DMS53 (cell line): ENCODE results near the gene RELB.
A peak's percentile ranks its signal among the peaks of the same experiment; 100 is the strongest.

ENCODE experiments used
- DNase-seq: peaks from one replicate; lab custom pipeline; 2025; lab: John Stamatoyannopoulos, UW

RELB gene

DNA sequence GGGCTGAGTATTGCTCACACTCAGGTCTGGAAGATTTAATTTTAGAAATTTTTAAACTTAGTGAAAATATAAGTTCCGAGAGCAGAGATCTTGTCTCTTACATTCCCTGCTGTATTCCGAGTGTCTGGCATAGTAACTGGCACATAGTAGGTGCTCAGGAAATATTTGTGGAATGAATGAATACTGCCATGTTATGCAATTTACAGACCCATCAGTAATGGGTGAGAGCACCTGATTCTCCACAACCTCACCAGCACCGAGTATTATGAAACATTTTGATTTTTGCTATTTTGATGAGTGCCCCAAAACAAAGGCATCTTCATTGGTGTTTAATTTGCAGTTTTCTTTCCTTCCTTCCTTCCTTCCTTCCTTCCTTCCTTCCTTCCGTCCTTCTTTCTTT lies 21.8 kb downstream of the RELB start:
- DNase-seq = no peak

DNA sequence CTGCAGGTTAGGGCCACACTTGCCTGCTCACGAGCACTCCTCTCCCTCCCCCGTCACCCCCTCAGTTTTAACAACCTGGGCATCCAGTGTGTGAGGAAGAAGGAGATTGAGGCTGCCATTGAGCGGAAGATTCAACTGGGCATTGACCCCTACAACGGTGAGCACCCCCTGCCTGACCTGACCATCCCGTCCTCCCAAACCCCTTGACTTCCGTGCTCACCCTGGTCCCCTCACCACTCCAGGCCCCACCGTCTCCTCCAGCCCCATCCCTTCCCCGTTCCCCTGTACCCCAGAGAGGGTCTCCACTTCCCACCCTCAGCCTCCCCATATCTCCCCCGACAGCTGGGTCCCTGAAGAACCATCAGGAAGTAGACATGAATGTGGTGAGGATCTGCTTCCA lies 24.0 kb downstream of the RELB start:
- DNase-seq = no peak

DNA sequence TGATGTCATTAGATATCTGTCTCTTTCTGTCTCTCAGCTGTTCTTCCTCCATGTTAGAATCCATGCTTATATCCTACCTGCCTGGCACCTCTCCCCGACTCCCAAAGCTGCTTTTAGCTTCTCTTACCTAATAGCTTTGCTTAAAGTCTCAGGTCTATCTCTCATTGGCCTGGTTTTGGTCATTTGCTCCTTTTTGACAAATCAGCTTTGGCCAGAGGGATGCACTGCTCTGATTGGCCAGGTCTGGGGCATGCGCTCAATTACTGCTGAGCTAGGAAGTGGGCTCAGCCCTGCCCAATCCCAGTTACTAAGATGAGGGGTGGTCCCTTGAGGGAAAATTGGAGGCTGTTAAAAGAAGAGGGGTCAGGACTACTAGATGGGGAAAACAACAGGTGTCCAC lies 26.1 kb downstream of the RELB start:
- no peak for DNase-seq

DNA sequence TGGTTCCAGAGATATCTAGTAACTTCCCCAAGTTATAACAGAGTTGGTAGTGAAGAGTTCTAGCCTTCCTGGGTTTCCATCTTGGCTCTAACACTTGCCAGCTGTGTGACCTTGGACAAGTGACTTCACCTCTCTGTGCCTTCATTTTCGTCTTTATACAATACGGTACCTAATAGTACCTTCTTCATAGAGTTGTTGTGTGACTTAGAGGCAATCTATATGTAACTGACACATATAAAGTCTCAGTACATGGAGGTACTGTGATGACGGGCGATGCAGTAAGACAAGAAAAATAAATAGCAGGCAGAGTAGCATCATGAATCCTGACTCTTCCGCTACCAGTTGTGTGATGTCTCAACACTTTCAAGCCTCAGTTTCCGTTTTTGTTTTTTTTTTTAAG lies 29.6 kb downstream of the RELB start:
- no peak for DNase-seq

DNA sequence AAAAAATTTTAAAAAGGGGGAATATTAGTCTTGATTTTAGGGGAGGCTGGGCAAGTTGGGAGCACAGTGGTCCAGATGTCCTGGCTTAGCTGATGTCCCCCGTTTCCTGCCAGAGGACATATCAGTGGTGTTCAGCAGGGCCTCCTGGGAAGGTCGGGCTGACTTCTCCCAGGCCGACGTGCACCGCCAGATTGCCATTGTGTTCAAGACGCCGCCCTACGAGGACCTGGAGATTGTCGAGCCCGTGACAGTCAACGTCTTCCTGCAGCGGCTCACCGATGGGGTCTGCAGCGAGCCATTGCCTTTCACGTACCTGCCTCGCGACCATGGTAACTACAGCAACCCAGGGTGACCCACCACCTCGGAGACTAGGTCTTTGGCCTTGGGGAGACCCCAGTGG lies 31.2 kb downstream of the RELB start:
- no peak for DNase-seq

DNA sequence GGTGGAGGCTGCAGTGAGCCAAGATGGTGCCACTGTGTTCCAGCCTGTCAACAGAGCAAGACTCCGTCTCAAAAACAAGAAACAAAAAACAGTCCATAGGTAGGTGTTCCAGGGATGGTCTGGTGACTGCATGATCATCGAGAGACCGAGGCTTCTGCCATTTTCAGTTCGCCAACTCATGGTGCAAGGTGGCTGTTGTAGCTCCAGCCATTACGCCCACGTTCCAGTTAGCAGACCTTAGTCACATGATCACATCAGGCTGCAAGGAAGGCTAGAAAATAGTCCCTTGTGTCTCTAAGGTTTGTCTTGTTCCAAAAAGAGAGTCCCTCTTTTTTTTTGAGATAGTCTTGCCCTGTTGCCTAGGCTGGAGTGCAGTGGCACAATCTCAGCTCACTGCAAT lies 34.5 kb downstream of the RELB start:
- DNase-seq = no peak

DNA sequence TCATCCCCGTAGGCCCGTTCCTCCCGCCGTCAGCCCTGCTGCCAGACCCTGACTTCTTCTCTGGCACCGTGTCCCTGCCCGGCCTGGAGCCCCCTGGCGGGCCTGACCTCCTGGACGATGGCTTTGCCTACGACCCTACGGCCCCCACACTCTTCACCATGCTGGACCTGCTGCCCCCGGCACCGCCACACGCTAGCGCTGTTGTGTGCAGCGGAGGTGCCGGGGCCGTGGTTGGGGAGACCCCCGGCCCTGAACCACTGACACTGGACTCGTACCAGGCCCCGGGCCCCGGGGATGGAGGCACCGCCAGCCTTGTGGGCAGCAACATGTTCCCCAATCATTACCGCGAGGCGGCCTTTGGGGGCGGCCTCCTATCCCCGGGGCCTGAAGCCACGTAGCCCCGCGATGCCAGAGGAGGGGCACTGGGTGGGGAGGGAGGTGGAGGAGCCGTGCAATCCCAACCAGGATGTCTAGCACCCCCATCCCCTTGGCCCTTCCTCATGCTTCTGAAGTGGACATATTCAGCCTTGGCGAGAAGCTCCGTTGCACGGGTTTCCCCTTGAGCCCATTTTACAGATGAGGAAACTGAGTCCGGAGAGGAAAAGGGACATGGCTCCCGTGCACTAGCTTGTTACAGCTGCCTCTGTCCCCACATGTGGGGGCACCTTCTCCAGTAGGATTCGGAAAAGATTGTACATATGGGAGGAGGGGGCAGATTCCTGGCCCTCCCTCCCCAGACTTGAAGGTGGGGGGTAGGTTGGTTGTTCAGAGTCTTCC lies 36.3 kb downstream of the RELB start:
- DNase-seq = no peak

DNA sequence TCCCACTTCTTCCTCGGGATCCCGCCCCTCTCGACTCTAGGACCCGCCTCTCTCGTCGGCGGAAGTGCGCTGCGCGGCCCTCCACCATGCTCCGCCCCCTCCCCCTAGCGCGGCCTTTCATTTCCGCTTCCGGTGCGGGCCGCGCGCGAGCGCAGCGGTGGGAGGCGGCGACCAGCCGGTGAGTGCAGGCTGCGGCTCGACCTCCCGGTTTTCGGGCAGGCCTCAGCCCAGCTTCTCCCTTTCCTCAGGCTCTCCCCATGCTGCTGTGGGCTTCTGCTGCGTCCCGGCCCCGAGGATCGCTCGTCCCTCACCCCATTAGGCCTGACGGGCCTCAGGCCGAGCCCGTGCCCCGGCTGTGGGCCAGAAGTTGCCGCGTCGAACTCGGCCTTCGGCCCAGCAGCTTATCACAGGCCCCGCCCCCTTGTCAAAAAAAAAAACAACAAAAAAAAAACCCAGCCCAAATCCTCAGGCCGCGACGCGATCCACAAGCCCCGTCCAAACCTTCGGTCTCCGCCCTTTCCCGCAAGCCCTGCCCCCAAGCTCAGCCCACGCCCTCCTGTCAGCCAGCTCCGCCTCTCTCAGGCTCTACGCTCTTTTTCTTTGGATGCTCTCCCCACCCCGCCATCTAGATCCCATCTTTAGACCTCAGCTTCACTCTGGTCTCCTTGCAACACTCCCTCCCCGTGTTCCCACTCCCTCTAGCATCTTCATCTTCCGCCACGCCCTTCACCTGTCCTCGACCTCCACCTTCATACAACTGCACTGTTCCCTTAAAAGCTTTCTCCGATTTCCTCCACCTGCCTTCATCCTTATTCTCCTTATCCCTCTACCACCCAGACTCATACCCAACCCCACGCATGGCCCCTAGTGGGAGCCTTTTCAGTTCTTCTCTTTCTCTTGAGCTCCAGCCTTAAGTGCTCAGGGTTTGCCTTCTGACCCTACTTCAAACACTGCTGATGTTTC lies 37.9 kb downstream of the RELB start, which contains the start of gene CLASRP:
CLASRP (plus strand) TSS at position 115 of the 963 bp plus-strand sequence. CDS start 1,168 bp downstream, outside the sequence.
- peak; percentile 94 for DNase-seq

DNA sequence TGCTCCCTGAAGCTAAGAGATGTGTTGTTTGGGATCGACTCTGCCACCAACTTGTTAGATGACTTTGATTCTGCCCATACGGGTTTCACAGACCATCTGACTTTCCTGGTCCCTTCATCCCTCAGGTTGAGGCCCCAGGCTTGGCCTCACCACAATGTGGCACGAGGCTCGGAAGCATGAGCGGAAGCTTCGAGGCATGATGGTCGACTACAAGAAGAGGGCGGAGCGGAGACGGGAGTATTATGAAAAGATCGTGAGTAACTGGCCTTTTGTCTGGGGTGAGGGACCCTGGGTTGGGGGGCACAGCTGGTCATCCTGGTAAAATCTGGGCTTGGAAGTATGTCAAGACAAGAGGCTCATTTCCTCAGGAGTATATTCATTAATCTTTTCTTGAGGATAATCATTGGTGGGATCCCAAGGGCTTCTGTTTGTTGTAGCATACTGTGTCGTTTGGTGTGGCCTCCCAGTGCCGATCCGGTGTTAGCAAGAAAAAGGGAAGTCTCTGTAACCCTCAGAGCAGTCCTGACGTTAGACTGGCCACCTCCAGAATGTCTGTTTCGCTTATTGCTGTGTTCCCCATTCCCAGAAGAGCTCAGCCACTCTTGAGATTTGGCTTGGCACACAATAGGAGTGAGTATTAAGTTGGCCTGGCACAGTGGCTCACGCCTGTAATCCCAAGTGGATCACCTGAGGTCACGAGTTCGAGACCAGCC lies 39.0 kb downstream of the RELB start:
- no peak for DNase-seq

DNA sequence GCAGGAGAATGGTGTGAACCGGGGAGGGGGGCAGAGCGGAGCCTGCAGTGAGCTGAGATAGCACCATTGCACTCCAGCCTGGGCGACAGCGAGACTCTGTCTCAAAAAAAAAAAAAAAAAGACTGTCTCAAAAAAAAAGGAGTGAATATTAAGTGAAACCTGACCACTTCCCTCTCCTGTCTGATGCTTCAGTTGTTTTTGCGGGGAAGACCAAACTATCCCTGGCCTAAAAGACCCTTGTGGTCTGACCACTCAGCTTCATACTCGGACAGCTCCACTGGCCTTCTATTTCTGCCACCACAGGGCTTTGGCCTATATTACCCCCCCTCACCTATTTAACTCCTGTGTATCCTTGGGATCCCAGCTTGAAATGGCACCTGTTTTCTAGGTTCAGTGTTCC lies 39.9 kb downstream of the RELB start:
- no peak for DNase-seq

DNA sequence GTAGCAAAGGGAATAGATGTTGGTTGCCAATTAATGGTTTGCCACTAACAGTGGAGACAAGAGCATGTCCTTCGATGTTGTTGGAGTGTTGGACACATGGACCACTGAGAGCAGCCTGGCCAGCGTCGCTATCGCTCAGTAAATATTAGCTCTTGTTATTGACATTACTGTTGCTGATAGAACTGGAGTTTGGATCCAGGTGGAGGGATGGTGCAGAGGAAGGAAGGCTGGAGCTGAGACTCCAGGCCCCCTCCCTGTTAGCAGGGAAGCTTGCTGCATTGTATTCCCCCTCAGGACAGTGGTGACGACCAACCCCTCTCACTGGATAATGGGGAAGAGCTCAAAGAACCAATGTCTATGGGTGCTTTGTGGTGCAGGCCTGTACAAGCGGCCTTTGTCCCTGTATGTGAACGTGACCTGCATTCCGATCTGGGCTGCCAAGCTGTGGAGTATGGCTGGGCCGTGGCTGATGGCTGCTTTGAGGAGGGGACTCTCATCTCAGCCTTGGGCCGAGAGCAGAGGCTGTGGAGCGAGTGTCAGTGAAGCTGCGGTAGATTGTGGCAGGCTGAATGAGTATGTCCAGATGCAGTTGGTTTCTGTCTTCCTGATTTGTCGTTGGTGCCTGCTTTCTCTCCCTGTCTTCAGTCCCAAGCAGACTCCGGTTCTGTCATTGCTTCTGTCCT lies 44.5 kb downstream of the RELB start:
- peak; percentile 77 for DNase-seq

DNA sequence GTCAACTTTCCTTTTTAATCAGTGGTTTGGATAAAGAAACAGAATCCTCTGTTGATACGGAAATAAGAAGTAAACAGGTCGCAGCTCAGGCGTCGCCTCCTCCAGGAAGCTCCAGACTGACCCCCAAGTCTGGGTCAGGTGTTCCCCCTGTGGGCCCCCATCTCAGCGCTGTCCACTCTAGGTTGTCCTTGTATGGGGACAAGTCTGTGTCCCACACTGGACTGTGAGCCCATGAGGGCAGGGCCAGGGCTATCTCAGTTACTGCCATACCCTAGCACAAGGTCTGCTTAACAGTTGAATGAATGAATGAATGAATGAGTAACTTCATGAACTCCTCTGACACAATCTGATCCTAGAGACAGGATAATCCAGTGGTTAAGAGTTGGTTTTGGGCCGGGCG lies 45.1 kb downstream of the RELB start:
- no peak for DNase-seq

DNA sequence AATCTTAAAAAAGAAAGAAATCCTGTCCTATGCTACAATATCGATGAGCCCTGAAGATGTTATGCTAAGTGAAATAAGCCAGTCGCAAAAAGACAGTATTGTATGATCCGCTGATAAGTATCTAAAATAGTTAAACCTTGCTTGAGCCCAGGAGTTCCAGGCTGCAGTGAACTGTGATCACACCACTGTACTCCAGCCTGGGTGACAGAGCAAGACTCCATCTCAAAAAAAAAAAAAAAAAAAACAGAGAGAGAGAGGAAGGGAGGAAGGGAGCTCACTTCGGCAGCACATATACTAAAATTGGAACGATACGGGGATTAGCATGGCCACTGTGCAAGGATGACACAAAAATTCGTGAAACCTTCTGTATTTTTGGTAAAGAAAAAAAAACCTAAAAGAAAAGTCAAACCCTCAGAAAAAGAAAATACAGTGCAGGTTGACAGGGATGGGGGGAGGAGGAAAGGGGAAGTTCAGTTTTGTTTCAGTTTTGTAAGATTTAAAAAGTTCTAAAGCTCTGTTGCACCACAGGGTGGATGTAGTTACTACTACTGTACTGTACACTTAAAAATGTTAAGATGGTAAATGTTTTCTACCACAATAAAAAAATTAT lies 46.0 kb downstream of the RELB start:
- no peak for DNase-seq

DNA sequence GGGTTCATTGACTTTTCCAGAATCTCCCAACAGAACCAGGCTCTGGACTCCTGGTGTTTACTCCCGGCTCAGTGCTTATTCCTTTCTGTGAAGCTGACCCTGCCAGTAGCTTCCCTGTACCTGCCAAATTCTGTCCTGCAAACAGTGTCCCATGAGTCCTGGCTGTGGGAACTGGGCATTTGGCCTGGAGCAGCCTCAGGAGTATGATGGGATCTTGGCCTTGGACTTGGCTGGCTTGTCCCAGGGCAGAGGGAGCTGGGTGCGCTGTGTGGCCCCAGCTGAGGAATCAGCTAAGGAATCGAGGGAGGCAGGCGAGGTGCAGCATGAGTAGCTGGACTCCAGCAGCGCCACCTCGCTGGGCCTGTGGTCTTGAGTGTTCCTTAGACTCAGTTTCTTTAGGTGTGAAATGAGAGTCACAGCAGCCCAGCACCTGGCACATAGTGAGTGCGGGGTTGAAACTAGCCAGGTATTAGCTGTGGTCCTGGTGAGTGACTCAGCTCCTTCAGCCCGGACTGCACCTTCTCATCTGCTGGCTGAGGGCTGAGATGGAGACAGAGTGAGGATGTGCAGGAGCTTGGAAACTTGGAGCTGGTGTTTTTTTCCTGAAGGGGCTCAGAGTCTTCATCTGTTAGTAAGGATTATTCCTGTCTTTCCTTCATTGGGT lies 47.9 kb downstream of the RELB start:
- no peak for DNase-seq

DNA sequence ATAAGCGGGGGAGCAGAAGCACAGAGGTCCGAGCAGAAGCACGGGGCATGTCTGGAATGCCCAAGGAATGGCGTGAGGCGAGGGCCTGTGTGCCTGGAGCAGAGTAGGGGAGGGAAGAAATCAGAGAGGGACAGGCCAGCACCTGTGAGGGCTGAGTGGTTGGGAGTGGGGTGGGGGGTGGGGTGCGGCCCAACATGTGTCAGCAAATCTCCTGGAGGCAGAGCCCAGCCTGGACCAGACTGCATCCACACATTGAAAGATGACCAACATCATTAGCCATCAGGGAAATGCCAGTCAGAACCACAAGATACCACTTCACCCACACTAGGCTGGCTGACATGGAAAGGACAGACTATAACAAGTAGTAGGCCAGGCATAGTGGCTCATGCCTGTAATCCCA lies 48.8 kb downstream of the RELB start:
- no peak for DNase-seq

DNA sequence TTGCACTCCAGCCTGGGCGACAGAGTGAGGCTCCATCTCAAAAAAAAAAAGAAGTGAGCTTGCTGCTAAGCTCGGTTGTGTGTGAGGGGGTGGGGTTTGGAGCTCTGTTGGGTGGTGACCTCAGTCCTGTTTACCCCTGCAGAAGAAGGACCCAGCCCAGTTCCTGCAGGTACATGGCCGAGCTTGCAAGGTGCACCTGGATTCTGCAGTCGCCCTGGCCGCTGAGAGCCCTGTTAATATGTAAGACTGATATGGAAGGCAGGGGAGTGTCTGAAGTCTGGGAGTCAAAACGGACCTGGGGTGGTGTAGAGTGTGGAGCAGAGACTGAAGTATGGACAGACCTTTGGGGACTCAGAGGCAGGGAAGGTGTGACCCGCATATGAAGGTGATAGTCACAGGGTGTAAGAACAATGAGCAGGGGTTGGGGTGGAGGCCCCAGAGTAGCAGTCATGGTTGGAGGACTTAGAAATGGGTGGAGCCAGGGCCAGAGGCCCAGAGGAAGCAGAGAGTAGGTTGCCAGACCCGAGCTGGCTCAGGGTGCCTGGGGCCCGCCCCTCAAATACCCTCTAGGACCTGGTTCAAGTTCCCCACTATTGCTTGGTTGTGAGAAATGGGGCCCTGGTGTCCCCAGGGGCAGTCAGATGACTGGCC lies 50.8 kb downstream of the RELB start:
- no peak for DNase-seq

DNA sequence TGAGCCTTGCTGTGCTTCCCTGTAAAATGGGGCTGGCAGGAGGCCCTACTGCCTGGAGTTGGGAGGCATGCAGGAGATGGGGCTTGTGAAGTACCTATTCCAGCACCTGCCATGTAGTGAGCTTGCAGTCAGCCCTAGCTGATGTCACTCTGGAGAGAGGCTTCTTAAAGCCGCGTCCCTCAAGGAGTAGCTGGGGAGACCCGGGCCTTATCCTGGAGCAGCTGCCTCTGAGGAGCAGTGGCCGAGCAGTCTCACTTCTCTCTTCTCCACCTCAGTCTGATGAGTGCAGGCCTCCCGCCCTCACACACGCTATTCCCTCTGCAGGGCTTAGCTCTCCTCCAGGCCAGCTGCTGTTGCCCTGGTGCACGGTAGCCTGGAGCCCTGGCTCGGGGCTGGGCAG lies 55.6 kb downstream of the RELB start:
- no peak for DNase-seq

DNA sequence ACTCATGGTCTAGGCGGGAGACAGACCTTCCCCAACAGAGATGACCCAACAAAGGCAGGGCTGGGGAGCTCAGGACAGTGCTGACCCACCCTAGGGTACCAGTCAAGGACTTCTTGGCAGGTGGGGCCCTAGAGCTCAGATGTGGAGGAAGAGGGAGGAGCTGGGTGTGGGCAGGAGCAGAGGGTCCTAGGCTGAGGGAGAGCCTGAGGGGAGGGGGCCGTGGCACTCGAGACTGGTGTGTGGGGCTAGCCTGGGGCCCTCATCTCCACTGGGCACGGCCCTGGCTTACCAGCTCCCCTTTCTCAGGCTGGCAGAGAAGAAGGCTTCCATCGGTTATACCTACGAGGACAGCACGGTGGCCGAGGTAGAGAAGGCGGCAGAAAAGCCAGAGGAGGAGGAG lies 56.2 kb downstream of the RELB start:
- DNase-seq = no peak

DNA sequence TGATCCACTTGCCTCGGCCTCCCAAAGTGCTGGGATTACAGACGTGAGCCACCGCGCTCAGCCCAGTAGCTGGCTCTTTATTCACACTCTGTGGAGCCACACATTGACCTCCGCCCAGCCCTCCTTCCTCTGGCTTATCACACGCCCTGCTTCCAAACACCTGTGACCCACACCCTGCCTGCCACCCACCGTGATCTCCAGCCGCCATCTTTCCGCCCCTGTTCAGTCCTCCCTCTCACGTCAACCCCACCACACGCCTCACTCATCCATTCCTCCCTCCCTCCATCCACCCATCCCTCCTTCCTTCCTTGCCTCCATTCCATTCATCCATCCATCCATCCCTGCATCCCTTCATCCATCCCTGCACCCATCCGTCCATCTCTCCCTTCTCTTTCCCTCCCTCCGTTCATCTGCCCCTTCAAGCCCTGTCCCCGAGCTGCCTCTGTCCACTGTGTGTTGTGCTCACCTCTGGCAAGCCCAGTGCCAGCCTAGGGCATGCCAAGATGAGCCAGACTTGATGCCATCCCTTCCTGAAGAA lies 57.4 kb downstream of the RELB start:
- DNase-seq = no peak
